ENCODE measurements around the gene PDE4A. TPM values are rescaled to one million over a fixed set of nuclear protein-coding genes. Genes with fewer than 3 reads are reported as not detected.

The PDE4A gene
- total RNA-seq, 1 donor from 2014 or later: 1.0 TPM

- peak overlapping the region; percentile 96 to 100 (median 96) for H3K9ac ChIP-seq (ENCODE audit: low read depth in 1 of 3, low read length in 3 of 3)
- no peaks in the 10 kb centered on the region for H3K9me3 ChIP-seq (ENCODE audit: control insufficient read depth in 3 of 3, low read length in 3 of 3)
- H3K4me3 ChIP-seq (ENCODE audit: low read length in 3 of 3): peak overlapping the region; percentile 70 to 91 (median 75)
- H3K4me1 ChIP-seq (ENCODE audit: control insufficient read depth in 3 of 3, insufficient read depth in 3 of 3, low read length in 3 of 3): peaks cover 24 to 38% (median 24%) of the 10 kb centered on the region in 3 donors
- peaks cover 14 to 20% (median 16%) of the 10 kb centered on the region in 3 donors for H3K36me3 ChIP-seq (ENCODE audit: control insufficient read depth in 3 of 3, insufficient read depth in 3 of 3, low read length in 3 of 3)
- H3K27ac ChIP-seq (ENCODE audit: low read depth, low read length): peak overlapping the region; percentile 98
- no peaks in the 10 kb centered on the region for H3K27me3 ChIP-seq (ENCODE audit: control insufficient read depth in 3 of 3, insufficient read depth in 3 of 3, low read length in 3 of 3)
These were observed 81.7 kb downstream of the PDE4A start for GRCh38 chr19:10501971-10502523.

- H3K4me3 ChIP-seq (ENCODE audit: low read length in 3 of 3): peak overlapping the region; percentile 70 to 91 (median 75)
- H3K27me3 ChIP-seq (ENCODE audit: control insufficient read depth in 3 of 3, insufficient read depth in 3 of 3, low read length in 3 of 3): no peaks in the 10 kb centered on the region
- no peaks in the 10 kb centered on the region for H3K9me3 ChIP-seq (ENCODE audit: control insufficient read depth in 3 of 3, low read length in 3 of 3)
- H3K36me3 ChIP-seq (ENCODE audit: control insufficient read depth in 3 of 3, insufficient read depth in 3 of 3, low read length in 3 of 3): peaks cover 11 to 15% (median 12%) of the 10 kb centered on the region in 3 donors
- peak overlapping the region; percentile 96 to 100 (median 96) for H3K9ac ChIP-seq (ENCODE audit: low read depth in 1 of 3, low read length in 3 of 3)
- H3K27ac ChIP-seq (ENCODE audit: low read depth, low read length): peak overlapping the region; percentile 98
- H3K4me1 ChIP-seq (ENCODE audit: control insufficient read depth in 3 of 3, insufficient read depth in 3 of 3, low read length in 3 of 3): peaks cover 18 to 33% (median 20%) of the 10 kb centered on the region in 3 donors
These were observed 82.2 kb downstream of the PDE4A start for GRCh38 chr19:10502524-10503001.

- Histone ChIP-seq H3K4me3 (ENCODE audit: low read length in 3 of 3) (peak within 1 kb of the TSS; percentile 70 to 91 (median 75)), H3K27me3 (ENCODE audit: control insufficient read depth in 3 of 3, insufficient read depth in 3 of 3, low read length in 3 of 3) (no peaks in the 10 kb centered on the region), H3K9me3 (ENCODE audit: control insufficient read depth in 3 of 3, low read length in 3 of 3) (no peaks in the 10 kb centered on the region), H3K4me1 (ENCODE audit: control insufficient read depth in 3 of 3, insufficient read depth in 3 of 3, low read length in 3 of 3) (peaks cover 18 to 31% (median 20%) of the 10 kb centered on the region in 3 donors), H3K36me3 (ENCODE audit: control insufficient read depth in 3 of 3, insufficient read depth in 3 of 3, low read length in 3 of 3) (peaks cover 11 to 14% (median 12%) of the 10 kb centered on the region in 3 donors), H3K27ac (ENCODE audit: low read depth, low read length) (peak within 1 kb of the TSS; percentile 98), H3K9ac (ENCODE audit: low read depth in 1 of 3, low read length in 3 of 3) (peak within 1 kb of the TSS; percentile 96 to 100 (median 96))
These were observed 82.9 kb downstream of the PDE4A start, which contains the start of gene KEAP1 for GRCh38 chr19:10503002-10503789. Gene KEAP1 (minus strand): TSS chr19:10503356. CDS start chr19:10500033, 3,323 bp downstream.

- no peaks in the 10 kb centered on the region for H3K9me3 ChIP-seq (ENCODE audit: control insufficient read depth in 3 of 3, low read length in 3 of 3)
- peaks cover 0 to 2% (median 0%) of the 10 kb centered on the region in 3 donors for H3K36me3 ChIP-seq (ENCODE audit: control insufficient read depth in 3 of 3, insufficient read depth in 3 of 3, low read length in 3 of 3)
- H3K27ac ChIP-seq (ENCODE audit: low read depth, low read length): no peak overlapping the region
- H3K9ac ChIP-seq (ENCODE audit: low read depth in 1 of 3, low read length in 3 of 3): no peak overlapping the region
- no peak overlapping the region for H3K4me3 ChIP-seq (ENCODE audit: low read length in 3 of 3)
- peaks cover 4 to 11% (median 5%) of the 10 kb centered on the region in 3 donors for H3K4me1 ChIP-seq (ENCODE audit: control insufficient read depth in 3 of 3, insufficient read depth in 3 of 3, low read length in 3 of 3)
- peaks cover 3 to 12% (median 11%) of the 10 kb centered on the region in 3 donors for H3K27me3 ChIP-seq (ENCODE audit: control insufficient read depth in 3 of 3, insufficient read depth in 3 of 3, low read length in 3 of 3)
These were observed 85.4 kb downstream of the PDE4A start for GRCh38 chr19:10505583-10506229.

- Histone ChIP-seq H3K27me3 (ENCODE audit: control insufficient read depth in 3 of 3, insufficient read depth in 3 of 3, low read length in 3 of 3) (peaks cover 9 to 21% (median 19%) of the 10 kb centered on the region in 3 donors), H3K4me1 (ENCODE audit: control insufficient read depth in 3 of 3, insufficient read depth in 3 of 3, low read length in 3 of 3) (no peaks in the 10 kb centered on the region), H3K4me3 (ENCODE audit: low read length in 3 of 3) (no peak overlapping the region), H3K9ac (ENCODE audit: low read depth in 1 of 3, low read length in 3 of 3) (no peak overlapping the region), H3K36me3 (ENCODE audit: control insufficient read depth in 3 of 3, insufficient read depth in 3 of 3, low read length in 3 of 3) (no peaks in the 10 kb centered on the region), H3K27ac (ENCODE audit: low read depth, low read length) (no peak overlapping the region), H3K9me3 (ENCODE audit: control insufficient read depth in 3 of 3, low read length in 3 of 3) (no peaks in the 10 kb centered on the region)
These were observed 87.7 kb downstream of the PDE4A start for GRCh38 chr19:10508036-10508435.

- Histone ChIP-seq H3K27me3 (ENCODE audit: control insufficient read depth in 3 of 3, insufficient read depth in 3 of 3, low read length in 3 of 3) (peaks cover 16 to 27% (median 25%) of the 10 kb centered on the region in 3 donors), H3K4me3 (ENCODE audit: low read length in 3 of 3) (no peak overlapping the region), H3K9ac (ENCODE audit: low read depth in 1 of 3, low read length in 3 of 3) (no peak overlapping the region), H3K27ac (ENCODE audit: low read depth, low read length) (no peak overlapping the region), H3K36me3 (ENCODE audit: control insufficient read depth in 3 of 3, insufficient read depth in 3 of 3, low read length in 3 of 3) (no peaks in the 10 kb centered on the region), H3K4me1 (ENCODE audit: control insufficient read depth in 3 of 3, insufficient read depth in 3 of 3, low read length in 3 of 3) (no peaks in the 10 kb centered on the region), H3K9me3 (ENCODE audit: control insufficient read depth in 3 of 3, low read length in 3 of 3) (no peaks in the 10 kb centered on the region)
These were observed 88.4 kb downstream of the PDE4A start for GRCh38 chr19:10508707-10509106.

GRCh38 chr19:10510301-10510802, 90.0 kb downstream of the PDE4A start:
- H3K9me3 ChIP-seq (ENCODE audit: control insufficient read depth in 3 of 3, low read length in 3 of 3): no peaks in the 10 kb centered on the region
- no peak overlapping the region for H3K9ac ChIP-seq (ENCODE audit: low read depth in 1 of 3, low read length in 3 of 3)
- H3K27me3 ChIP-seq (ENCODE audit: control insufficient read depth in 3 of 3, insufficient read depth in 3 of 3, low read length in 3 of 3): peaks cover 33 to 42% (median 40%) of the 10 kb centered on the region in 3 donors
- H3K4me3 ChIP-seq (ENCODE audit: low read length in 3 of 3): no peak overlapping the region
- H3K4me1 ChIP-seq (ENCODE audit: control insufficient read depth in 3 of 3, insufficient read depth in 3 of 3, low read length in 3 of 3): peaks cover 0 to 3% (median 0%) of the 10 kb centered on the region in 3 donors
- H3K27ac ChIP-seq (ENCODE audit: low read depth, low read length): no peak overlapping the region
- no peaks in the 10 kb centered on the region for H3K36me3 ChIP-seq (ENCODE audit: control insufficient read depth in 3 of 3, insufficient read depth in 3 of 3, low read length in 3 of 3)

- Histone ChIP-seq H3K4me1 (ENCODE audit: control insufficient read depth in 3 of 3, insufficient read depth in 3 of 3, low read length in 3 of 3) (peaks cover 0 to 14% (median 10%) of the 10 kb centered on the region in 3 donors), H3K9ac (ENCODE audit: low read depth in 1 of 3, low read length in 3 of 3) (no peak overlapping the region), H3K27me3 (ENCODE audit: control insufficient read depth in 3 of 3, insufficient read depth in 3 of 3, low read length in 3 of 3) (peaks cover 58 to 67% (median 66%) of the 10 kb centered on the region in 3 donors), H3K36me3 (ENCODE audit: control insufficient read depth in 3 of 3, insufficient read depth in 3 of 3, low read length in 3 of 3) (no peaks in the 10 kb centered on the region), H3K4me3 (ENCODE audit: low read length in 3 of 3) (no peak overlapping the region), H3K27ac (ENCODE audit: low read depth, low read length) (no peak overlapping the region), H3K9me3 (ENCODE audit: control insufficient read depth in 3 of 3, low read length in 3 of 3) (no peaks in the 10 kb centered on the region)
These were observed 92.9 kb downstream of the PDE4A start for GRCh38 chr19:10513223-10513622.

GRCh38 chr19:10514211-10515145, 94.1 kb downstream of the PDE4A start:
- Histone ChIP-seq H3K9me3 (ENCODE audit: control insufficient read depth in 3 of 3, low read length in 3 of 3) (no peaks in the 10 kb centered on the region), H3K27ac (ENCODE audit: low read depth, low read length) (no peak overlapping the region), H3K27me3 (ENCODE audit: control insufficient read depth in 3 of 3, insufficient read depth in 3 of 3, low read length in 3 of 3) (peaks cover 70 to 79% (median 78%) of the 10 kb centered on the region in 3 donors), H3K4me3 (ENCODE audit: low read length in 3 of 3) (no peak overlapping the region), H3K9ac (ENCODE audit: low read depth in 1 of 3, low read length in 3 of 3) (no peak overlapping the region), H3K36me3 (ENCODE audit: control insufficient read depth in 3 of 3, insufficient read depth in 3 of 3, low read length in 3 of 3) (no peaks in the 10 kb centered on the region), H3K4me1 (ENCODE audit: control insufficient read depth in 3 of 3, insufficient read depth in 3 of 3, low read length in 3 of 3) (peaks cover 0 to 16% (median 12%) of the 10 kb centered on the region in 3 donors)

Data from skeletal muscle tissue (tissue), 4 donors.